DMS 273 (cell line): Measurements from ENCODE around the gene GPR3.
"Not testable (repeated sequence)": the region's sequence is repeated elsewhere in the genome, so short reads cannot be mapped to it uniquely, and the experiment has no call there.

ENCODE experiments used
- DNase-seq: peaks from one replicate; lab custom pipeline; 2025; ENCODE audit not compliant: unreplicated experiment; lab: John Stamatoyannopoulos, UW

The GPR3 gene

GRCh38 chr1:27377760-27378495, 14.5 kb upstream of the GPR3 start:
- DNase-seq: no peak

- DNase-seq: no peak
Observed at GRCh38 chr1:27379564-27380122, 12.8 kb upstream of the GPR3 start.

- DNase-seq: no peak
Observed at GRCh38 chr1:27380224-27380623, 12.2 kb upstream of the GPR3 start.

GRCh38 chr1:27380766-27381733, 11.4 kb upstream of the GPR3 start:
- no peak for DNase-seq

- DNase-seq: no peak
Observed at GRCh38 chr1:27381969-27382762, 10.3 kb upstream of the GPR3 start.

GRCh38 chr1:27383039-27383605, 9.3 kb upstream of the GPR3 start, which contains the start of gene CD164L2:
CD164L2 (minus strand) TSS chr1:27383333; CDS start chr1:27383239, 94 bp downstream.
- DNase-seq: no peak

- DNase-seq: no peak
Observed at GRCh38 chr1:27383661-27384060, 8.8 kb upstream of the GPR3 start.

- not testable (repeated sequence) for DNase-seq
Observed at GRCh38 chr1:27384797-27385196, 7.6 kb upstream of the GPR3 start.

- peak; percentile 80 for DNase-seq
Observed at GRCh38 chr1:27388337-27389005, 4.0 kb upstream of the GPR3 start.

- DNase-seq: peak; percentile 90
Observed at GRCh38 chr1:27391511-27392095, 819 bp upstream of the GPR3 start.

- no peak for DNase-seq
Observed at GRCh38 chr1:27392778-27393635, 585 bp downstream of the GPR3 start.

- DNase-seq: no peak
Observed at GRCh38 chr1:27393641-27394281, 1.3 kb downstream of the GPR3 start.

- DNase-seq: no peak
Observed at GRCh38 chr1:27394282-27394658, 1.8 kb downstream of the GPR3 start.

- no peak for DNase-seq
Observed at GRCh38 chr1:27394925-27395324, 2.5 kb downstream of the GPR3 start.

- peak; percentile 90 for DNase-seq
Observed at GRCh38 chr1:27395441-27396195, 3.2 kb downstream of the GPR3 start.

GRCh38 chr1:27397110-27397509, 4.7 kb downstream of the GPR3 start:
- peak; percentile 47 for DNase-seq

- no peak for DNase-seq
Observed at GRCh38 chr1:27397749-27398148, 5.3 kb downstream of the GPR3 start.
